Measurements from ENCODE around the gene NDUFB7. TPM values are rescaled to one million over a fixed set of nuclear protein-coding genes. Genes with fewer than 3 reads are reported as not detected.
"Not testable (repeated sequence)": the region's sequence is repeated elsewhere in the genome, so short reads cannot be mapped to it uniquely, and the experiment has no call there.

Gene NDUFB7
- polyA plus RNA-seq, 1 donor (not counting 4 experiments of a cell fraction or from before 2014, with no cell fraction given): 146 TPM

- Histone ChIP-seq H2AFZ (ENCODE audit: control insufficient read depth, low read length) (no peak overlapping the region), H3K4me1 (ENCODE audit: control insufficient read depth, extremely low read depth, insufficient read depth, low read length) (no peaks in the 10 kb centered on the region), H3K9me1 (ENCODE audit: control insufficient read depth, extremely low read depth, insufficient read depth, low read length) (no peaks in the 10 kb centered on the region), H3K9ac (ENCODE audit: control insufficient read depth, extremely low read depth, insufficient read depth, low read length) (no peak overlapping the region), H4K20me1 (ENCODE audit: control insufficient read depth, extremely low read depth, insufficient read depth, low read length) (no peaks in the 10 kb centered on the region), H3K27ac (ENCODE audit: control insufficient read depth, insufficient read depth, low read length) (no peak overlapping the region), H3K36me3 (ENCODE audit: control insufficient read depth in 2 of 2, extremely low read depth in 1 of 2, insufficient read depth in 2 of 2, low read length in 2 of 2) (no peaks in the 10 kb centered on the region), H3K79me2 (ENCODE audit: control insufficient read depth, insufficient read depth, low read length) (no peaks in the 10 kb centered on the region), H3K9me3 (ENCODE audit: control insufficient read depth, low read depth, low read length) (peaks cover 2% of the 10 kb centered on the region), H3K4me3 (ENCODE audit: control insufficient read depth in 2 of 3, extremely low read depth in 1 of 3, insufficient read depth in 2 of 3, low read depth in 1 of 3, low read length in 3 of 3) (no peak overlapping the region), H3K4me2 (ENCODE audit: control insufficient read depth, extremely low read depth, insufficient read depth, low read depth, low read length) (no peak overlapping the region), H3K27me3 (ENCODE audit: control insufficient read depth, extremely low read depth, insufficient read depth, low read length) (no peaks in the 10 kb centered on the region)
- TF ChIP-seq EZH2 (IDR thresholded peaks at IDR 0.05; ENCODE audit: low read length) (no peak), CTCF (optimal IDR thresholded peaks at IDR 0.05 in 1 of 3, IDR thresholded peaks at IDR 0.05 in 1 of 3, conservative IDR thresholded peaks at IDR 0.05 in 1 of 3; ENCODE audit: extremely low read depth in 1 of 3, insufficient read depth in 2 of 3, low read length in 3 of 3) (no peak)
- DNase-seq (ENCODE audit: low read depth, low spot score) (no peak), FAIRE-seq (no peak)
- dilution Hi-C loops (cut with MboI; ENCODE audit: extremely low pct_ligation_motif_present, low sequenced_read_pairs): no loop called here
Measured at GRCh38 chr19:14595558-14595957, 23.7 kb upstream of the NDUFB7 start.

- H3K79me2 ChIP-seq (ENCODE audit: control insufficient read depth, insufficient read depth, low read length); H3K27ac ChIP-seq (ENCODE audit: control insufficient read depth, insufficient read depth, low read length); H3K9me1 ChIP-seq (ENCODE audit: control insufficient read depth, extremely low read depth, insufficient read depth, low read length); H2AFZ ChIP-seq (ENCODE audit: control insufficient read depth, low read length); H3K9ac ChIP-seq (ENCODE audit: control insufficient read depth, extremely low read depth, insufficient read depth, low read length); H3K27me3 ChIP-seq (ENCODE audit: control insufficient read depth, extremely low read depth, insufficient read depth, low read length); H3K36me3 ChIP-seq (ENCODE audit: control insufficient read depth in 2 of 2, extremely low read depth in 1 of 2, insufficient read depth in 2 of 2, low read length in 2 of 2); dilution Hi-C loops (cut with MboI; ENCODE audit: extremely low pct_ligation_motif_present, low sequenced_read_pairs); H3K4me2 ChIP-seq (ENCODE audit: control insufficient read depth, extremely low read depth, insufficient read depth, low read depth, low read length); H4K20me1 ChIP-seq (ENCODE audit: control insufficient read depth, extremely low read depth, insufficient read depth, low read length); H3K4me1 ChIP-seq (ENCODE audit: control insufficient read depth, extremely low read depth, insufficient read depth, low read length); FAIRE-seq; DNase-seq (ENCODE audit: low read depth, low spot score); H3K4me3 ChIP-seq (ENCODE audit: control insufficient read depth in 2 of 3, extremely low read depth in 1 of 3, insufficient read depth in 2 of 3, low read depth in 1 of 3, low read length in 3 of 3); H3K9me3 ChIP-seq (ENCODE audit: control insufficient read depth, low read depth, low read length): not testable (repeated sequence)
Measured at GRCh38 chr19:14589433-14589832, 17.6 kb upstream of the NDUFB7 start.

DNA sequence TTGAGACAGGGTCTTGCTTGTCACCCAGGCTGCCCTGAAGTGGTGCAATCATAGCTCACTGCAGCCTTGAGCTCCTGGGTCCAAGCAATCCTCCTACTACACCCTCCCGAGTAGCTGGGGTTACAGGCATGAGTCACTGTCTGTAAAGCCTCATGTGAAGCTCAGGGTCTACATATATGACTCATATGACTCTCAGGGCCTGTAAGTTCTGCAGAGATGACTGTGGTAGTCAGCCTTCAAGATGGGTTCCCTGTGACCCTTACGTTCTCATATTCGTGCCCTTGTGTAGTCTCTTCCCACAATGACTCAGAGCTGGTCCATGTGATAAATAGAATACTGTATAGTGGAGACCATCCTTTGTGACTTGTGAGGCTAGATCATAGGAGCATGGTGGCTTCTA lies 13.3 kb upstream of the NDUFB7 start:
- H3K9me1 ChIP-seq (ENCODE audit: control insufficient read depth, extremely low read depth, insufficient read depth, low read length); H4K20me1 ChIP-seq (ENCODE audit: control insufficient read depth, extremely low read depth, insufficient read depth, low read length); H3K9ac ChIP-seq (ENCODE audit: control insufficient read depth, extremely low read depth, insufficient read depth, low read length); DNase-seq (ENCODE audit: low read depth, low spot score); H3K36me3 ChIP-seq (ENCODE audit: control insufficient read depth in 2 of 2, extremely low read depth in 1 of 2, insufficient read depth in 2 of 2, low read length in 2 of 2); H3K4me1 ChIP-seq (ENCODE audit: control insufficient read depth, extremely low read depth, insufficient read depth, low read length); H3K4me3 ChIP-seq (ENCODE audit: control insufficient read depth in 2 of 3, extremely low read depth in 1 of 3, insufficient read depth in 2 of 3, low read depth in 1 of 3, low read length in 3 of 3); H3K9me3 ChIP-seq (ENCODE audit: control insufficient read depth, low read depth, low read length); H3K4me2 ChIP-seq (ENCODE audit: control insufficient read depth, extremely low read depth, insufficient read depth, low read depth, low read length); H3K27ac ChIP-seq (ENCODE audit: control insufficient read depth, insufficient read depth, low read length); dilution Hi-C loops (cut with MboI; ENCODE audit: extremely low pct_ligation_motif_present, low sequenced_read_pairs); H3K27me3 ChIP-seq (ENCODE audit: control insufficient read depth, extremely low read depth, insufficient read depth, low read length); H3K79me2 ChIP-seq (ENCODE audit: control insufficient read depth, insufficient read depth, low read length); H2AFZ ChIP-seq (ENCODE audit: control insufficient read depth, low read length); FAIRE-seq: not testable (repeated sequence)

DNA sequence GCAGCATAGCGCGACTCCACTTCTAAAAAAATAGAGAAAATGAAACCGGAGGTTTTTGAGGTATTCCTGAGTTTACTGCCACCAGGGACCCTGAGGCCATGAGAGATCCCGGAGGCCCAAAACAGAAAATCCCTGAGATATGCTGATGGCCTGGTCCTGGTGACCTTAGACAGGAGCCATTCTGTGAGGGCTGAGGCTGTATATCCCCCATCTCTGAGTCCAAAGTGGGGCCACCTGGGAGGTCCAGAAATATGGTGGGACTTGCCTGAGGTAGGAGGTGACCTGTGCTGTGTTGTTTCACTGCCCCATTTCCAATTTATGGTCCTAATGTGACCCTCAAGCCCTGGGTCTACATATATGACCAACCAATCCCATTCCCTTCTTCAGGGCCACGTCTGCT lies 12.5 kb upstream of the NDUFB7 start:
- H3K79me2 ChIP-seq (ENCODE audit: control insufficient read depth, insufficient read depth, low read length); H3K9me3 ChIP-seq (ENCODE audit: control insufficient read depth, low read depth, low read length); H4K20me1 ChIP-seq (ENCODE audit: control insufficient read depth, extremely low read depth, insufficient read depth, low read length); DNase-seq (ENCODE audit: low read depth, low spot score); H3K27ac ChIP-seq (ENCODE audit: control insufficient read depth, insufficient read depth, low read length); H3K4me3 ChIP-seq (ENCODE audit: control insufficient read depth in 2 of 3, extremely low read depth in 1 of 3, insufficient read depth in 2 of 3, low read depth in 1 of 3, low read length in 3 of 3); H3K4me2 ChIP-seq (ENCODE audit: control insufficient read depth, extremely low read depth, insufficient read depth, low read depth, low read length); H2AFZ ChIP-seq (ENCODE audit: control insufficient read depth, low read length); H3K36me3 ChIP-seq (ENCODE audit: control insufficient read depth in 2 of 2, extremely low read depth in 1 of 2, insufficient read depth in 2 of 2, low read length in 2 of 2); H3K9ac ChIP-seq (ENCODE audit: control insufficient read depth, extremely low read depth, insufficient read depth, low read length); H3K4me1 ChIP-seq (ENCODE audit: control insufficient read depth, extremely low read depth, insufficient read depth, low read length); H3K9me1 ChIP-seq (ENCODE audit: control insufficient read depth, extremely low read depth, insufficient read depth, low read length); dilution Hi-C loops (cut with MboI; ENCODE audit: extremely low pct_ligation_motif_present, low sequenced_read_pairs); H3K27me3 ChIP-seq (ENCODE audit: control insufficient read depth, extremely low read depth, insufficient read depth, low read length); FAIRE-seq: not testable (repeated sequence)

Measured in keratinocyte (primary cell).